Spleen (tissue), 7 donors: ENCODE data around the gene ATRIP.

Experiments
- POLR2A ChIP-seq, 3 donors: fragments of 450-650 bp; IDR thresholded peaks; one replicate each; pipeline ENCODE4 v1.5.1; 2017; ENCODE audit warnings: antibody characterized with exemption in 3 of 3, mild to moderate bottlenecking in 1 of 3
- POLR2AphosphoS5 ChIP-seq, 3 donors: sonication (generic); formaldehyde crosslinking; IDR thresholded peaks; one replicate each; pipeline ENCODE4 v1.5.1; 2017; ENCODE audit warnings: antibody characterized with exemption in 3 of 3
- TF ChIP-seq, protein P1 (sequence below), 11 experiments: fragments of 200-600 bp in 7 of 11; fragments of 450-650 bp in 4 of 11; sonication (generic) in 4 of 11; IDR thresholded peaks in 8 of 11; conservative IDR thresholded peaks in 3 of 11; 1 replicate in 7 of 11; 2 replicates in 4 of 11; pipeline versions ENCODE4 v1.4.0 to v1.8.0; 2016 to 2021; ENCODE audit warnings: antibody characterized with exemption in 11 of 11, inconsistent platforms in 4 of 11, mild to moderate bottlenecking in 1 of 11
- donor health status: DM: no; HTN: no; CAD: no; lungs with moderate emphysema.
- donor health status: DM: no; HTN: no; CAD: no.
- donor health status: DM: no; HTN: no; CAD: no.

DNA sequence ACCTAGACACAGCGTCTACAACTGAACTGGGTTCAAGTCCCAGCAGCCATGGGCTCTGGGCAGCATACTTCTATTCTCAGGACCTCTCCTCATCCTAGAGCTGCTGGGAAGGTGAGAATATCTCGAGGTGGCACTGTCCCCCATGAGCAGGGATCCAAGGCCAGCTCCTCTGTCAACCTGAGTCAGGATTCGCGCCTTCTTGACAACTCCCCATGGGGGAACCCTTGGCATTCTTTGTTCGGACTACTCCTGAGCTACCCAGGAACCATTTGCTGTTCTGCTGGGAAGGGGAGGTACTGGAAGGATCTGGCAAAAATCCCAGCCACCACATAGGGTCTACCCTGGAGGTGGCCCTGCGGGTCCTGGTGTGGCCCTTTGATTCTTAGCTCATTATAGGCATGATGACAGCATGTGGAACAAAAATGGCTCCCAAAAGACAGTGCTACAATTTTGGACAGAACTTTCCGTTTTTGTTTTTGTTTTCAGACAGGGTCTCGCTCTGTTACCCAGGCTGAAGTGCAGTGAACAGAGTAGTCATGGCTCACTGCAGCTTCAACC, 38.9 kb upstream of the ATRIP start:
- TF ChIP-seq, protein P1, sequence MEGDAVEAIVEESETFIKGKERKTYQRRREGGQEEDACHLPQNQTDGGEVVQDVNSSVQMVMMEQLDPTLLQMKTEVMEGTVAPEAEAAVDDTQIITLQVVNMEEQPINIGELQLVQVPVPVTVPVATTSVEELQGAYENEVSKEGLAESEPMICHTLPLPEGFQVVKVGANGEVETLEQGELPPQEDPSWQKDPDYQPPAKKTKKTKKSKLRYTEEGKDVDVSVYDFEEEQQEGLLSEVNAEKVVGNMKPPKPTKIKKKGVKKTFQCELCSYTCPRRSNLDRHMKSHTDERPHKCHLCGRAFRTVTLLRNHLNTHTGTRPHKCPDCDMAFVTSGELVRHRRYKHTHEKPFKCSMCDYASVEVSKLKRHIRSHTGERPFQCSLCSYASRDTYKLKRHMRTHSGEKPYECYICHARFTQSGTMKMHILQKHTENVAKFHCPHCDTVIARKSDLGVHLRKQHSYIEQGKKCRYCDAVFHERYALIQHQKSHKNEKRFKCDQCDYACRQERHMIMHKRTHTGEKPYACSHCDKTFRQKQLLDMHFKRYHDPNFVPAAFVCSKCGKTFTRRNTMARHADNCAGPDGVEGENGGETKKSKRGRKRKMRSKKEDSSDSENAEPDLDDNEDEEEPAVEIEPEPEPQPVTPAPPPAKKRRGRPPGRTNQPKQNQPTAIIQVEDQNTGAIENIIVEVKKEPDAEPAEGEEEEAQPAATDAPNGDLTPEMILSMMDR (IDR thresholded peaks at IDR 0.05 in 8 of 11, conservative IDR thresholded peaks at IDR 0.05 in 3 of 11): no peak
- TF ChIP-seq POLR2A (IDR thresholded peaks at IDR 0.05): no peak
- no peak for TF ChIP-seq POLR2AphosphoS5 (IDR thresholded peaks at IDR 0.05)
